COR-L47 (cell line): Measurements from ENCODE around the gene PEMT.

Experiments
- DNase-seq: peaks from one replicate; lab custom pipeline; 2025; lab: John Stamatoyannopoulos, UW

PEMT gene

DNA sequence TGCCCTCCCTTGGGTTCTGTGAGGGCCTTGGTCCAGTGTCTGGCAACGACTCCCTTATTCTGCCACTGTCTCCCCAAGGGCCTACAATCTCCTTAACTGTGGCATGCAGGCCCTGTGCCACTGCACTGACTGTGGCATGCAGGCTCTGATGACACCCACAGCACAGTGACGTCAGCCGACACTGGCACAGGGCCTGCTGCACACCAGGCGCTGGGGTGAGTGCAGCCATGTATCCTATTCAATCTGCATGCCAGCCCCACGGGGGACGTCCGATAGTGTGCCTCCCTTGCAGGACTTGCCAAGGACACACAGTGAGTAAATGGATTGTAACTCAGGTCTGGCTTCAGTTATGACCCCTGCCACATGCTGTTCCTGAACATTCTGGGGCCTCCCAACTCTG is 55.6 kb downstream of the PEMT start:
- DNase-seq = no peak

DNA sequence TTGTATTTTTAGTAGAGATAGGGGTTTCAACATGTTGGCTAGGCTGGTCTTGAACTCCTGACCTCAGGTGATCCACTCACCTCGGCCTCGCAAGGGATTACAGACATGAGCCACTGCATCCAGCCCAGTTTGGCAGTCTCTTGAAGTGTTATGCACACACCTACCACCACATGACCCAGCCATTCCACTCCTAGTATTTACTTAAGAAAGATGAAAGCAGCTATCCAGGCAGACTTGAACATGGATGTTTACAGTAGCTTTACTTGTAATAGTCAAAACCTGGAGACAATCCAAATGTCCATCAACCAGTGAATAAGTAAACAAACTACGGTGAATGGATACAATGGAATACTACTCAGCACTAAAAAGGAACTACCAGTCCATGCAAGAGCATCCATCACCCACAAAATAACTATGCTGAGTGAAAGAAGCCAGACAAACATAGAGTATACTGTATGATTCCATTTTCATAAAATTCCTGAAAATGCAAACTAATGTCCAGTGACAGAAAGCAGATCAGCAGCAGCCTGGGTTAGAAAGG is 57.5 kb downstream of the PEMT start:
- no peak for DNase-seq

DNA sequence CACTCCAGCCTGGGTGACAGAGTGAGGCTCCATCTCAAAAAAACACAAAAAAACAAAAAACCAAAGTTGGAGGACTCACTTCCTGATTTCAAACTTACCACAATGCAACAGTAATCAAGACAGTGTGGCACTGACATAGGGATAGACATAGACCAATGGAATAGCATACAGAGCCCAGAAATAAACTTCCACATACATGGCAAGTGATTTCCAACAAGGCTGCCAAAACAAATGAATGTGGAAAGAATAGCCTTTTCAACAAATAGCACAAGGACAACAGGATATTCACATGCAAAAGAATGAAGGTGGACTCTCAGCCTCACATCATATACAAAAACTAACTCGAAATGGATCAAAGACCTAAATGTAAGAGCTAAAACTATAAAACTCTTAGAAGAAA is 58.5 kb downstream of the PEMT start:
- no peak for DNase-seq

DNA sequence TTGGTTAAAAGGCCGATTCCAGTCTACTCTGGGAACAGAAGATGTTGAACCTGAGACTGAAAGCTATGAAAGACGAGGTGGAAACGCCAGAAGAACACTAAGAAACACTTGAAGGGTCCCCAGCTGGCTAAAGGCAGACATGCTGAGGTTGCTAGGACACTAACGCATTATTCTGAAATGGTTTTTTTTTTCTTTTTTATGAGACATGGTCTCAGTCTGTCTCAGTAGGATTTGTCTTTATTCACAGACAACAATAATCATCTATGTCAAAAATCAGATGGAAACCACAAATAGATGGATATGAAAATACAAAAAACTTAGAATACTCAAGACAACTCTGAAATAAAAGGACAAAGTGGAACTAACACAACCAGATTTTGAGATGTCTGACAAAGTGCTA is 60.4 kb downstream of the PEMT start:
- no peak for DNase-seq

DNA sequence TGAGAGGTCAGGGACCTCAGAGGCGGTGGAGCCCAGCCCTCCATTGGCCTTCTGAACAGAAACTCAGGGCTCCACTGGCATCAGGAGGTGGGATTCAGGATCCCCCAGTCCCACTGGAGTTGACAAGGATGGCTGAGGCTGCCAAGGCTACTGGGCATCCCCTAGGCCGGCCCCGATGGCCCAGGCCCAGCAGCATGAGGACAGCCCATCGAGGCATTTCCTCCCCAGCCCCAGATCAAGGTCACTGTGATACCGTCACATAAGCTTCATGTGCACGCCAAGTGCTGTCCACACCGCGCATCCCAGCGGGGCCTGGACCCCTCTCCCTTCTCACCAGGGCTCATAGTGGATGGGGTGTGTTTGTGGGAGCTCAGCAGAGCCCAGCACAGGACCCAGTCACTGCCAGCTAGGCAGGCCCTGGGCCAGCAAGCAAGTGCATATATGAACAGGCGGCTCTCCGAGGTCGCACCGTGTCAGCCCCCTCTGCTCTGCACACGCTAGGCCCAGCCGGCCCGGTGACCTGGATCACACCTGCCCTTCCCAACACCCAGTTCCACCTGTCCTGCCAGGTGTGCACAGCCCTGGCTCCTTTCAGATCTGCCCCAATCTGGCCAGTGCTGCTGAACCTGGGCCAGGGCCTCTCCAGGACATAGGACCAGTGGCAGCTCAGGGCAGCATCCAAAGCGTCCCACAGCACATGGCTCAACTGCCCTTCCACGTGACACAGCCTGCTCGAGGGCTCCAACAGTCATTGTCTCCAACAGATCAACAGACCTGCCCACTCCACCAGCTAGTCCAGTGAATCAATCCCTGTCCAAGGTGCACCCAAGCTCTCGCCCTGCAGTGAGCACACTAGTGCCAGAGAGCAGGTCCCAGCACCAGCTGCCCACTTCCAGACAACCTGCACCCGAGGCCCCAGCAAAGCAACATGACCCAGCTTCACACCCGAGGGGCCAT is 62.5 kb downstream of the PEMT start:
- no peak for DNase-seq

DNA sequence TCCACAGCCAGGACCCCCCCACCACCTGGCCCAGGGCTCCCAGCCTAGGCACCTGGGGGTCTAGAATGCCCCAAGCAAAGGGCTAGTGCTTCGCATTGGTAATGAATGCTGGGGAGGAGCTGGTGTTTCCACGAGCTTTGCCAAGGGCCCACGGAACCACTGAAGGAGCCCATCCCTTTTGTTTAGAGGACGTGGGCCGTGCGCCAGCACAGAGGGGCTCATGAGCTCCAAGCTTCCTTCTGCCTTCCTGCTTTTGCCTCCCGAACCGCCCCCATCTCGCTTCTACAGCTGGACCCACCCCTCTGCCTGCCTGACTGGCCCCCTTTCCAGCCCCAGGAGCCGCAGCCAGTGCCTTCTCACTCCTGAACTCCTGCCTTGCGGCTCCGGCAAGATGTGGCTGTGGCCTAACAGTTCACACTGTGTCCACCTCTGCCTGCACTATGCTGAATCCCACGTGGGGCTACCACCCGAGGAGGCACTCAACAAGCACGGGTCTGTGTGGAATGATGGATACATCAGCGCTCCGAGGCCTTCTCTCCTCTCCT is 63.5 kb downstream of the PEMT start:
- no peak for DNase-seq

DNA sequence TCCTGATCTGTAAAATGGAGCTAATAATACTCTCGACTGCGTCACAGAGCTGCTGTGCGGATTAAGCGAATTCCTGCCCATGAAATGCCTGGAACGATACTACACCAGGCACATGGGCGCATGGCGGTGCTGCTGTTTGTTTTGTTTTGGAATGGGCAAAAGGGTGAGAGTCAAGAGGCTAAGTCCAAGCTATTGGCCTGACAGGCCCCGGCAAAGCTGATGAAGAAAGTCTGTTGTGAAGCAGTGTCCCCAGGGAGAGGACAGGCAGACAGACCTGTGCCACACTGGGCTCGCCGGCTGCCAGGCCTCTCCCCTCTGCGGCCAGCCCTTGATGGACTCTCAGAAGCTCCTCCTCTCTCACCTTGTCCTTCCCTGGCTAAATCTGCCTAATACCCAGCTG is 64.0 kb downstream of the PEMT start:
- DNase-seq = no peak

DNA sequence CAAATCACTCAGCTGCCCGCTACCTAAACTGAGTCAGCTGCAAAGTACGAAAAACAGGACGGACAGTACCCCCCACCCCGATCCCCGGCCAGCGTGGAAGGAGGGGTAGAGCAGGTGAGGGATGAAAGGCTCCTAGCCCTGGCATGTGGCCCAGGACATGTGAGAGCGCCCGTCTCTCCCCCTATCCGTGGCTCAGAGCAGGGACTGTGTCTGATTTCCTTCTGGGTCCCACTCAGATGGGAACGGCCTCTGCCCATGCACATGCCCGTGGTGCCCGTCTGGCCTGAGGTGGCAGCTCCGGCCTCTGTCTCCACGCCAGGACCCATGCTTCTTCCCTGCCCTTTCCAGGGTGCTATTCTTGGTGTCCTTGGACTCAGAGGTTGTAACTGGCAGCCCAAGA is 65.1 kb downstream of the PEMT start:
- no peak for DNase-seq

DNA sequence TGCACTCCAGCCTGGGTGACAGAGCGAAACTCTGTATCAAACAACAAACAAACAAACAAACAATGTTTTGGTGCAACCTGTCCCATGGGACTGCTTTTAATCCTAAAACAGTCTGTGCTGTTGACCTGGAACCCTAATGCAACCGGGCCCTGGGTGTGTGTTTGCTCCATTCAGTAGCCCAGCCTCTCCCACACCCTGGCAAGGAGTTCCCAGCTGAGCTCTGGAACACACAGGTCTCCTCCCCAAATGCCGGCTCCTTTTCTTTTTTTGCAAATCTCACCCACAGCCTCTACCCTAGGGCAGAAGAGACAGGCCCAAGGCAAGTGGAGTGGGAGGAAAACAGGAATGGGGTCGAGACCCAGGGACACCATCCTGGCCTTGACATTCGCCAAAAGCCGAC is 65.6 kb downstream of the PEMT start:
- DNase-seq = no peak

DNA sequence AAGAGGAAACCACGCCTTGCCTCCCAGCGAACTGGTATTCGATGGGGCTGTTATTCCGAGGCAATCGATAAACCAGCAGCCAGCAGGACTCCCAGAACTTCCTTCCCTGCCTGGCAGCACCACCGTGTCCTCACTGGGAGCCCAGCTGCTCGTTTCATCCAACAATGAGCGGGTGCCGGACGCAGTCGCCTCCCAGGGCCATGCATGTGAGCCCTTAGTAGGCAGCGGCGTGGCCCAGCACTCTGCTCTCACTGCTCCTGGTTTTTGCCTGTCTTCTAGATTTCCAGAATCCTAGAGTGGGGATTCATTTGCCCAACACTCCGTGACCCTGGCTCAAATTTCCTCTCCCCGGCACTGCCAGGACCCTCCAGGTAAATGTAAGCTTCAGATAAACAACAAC is 66.2 kb downstream of the PEMT start:
- no peak for DNase-seq

DNA sequence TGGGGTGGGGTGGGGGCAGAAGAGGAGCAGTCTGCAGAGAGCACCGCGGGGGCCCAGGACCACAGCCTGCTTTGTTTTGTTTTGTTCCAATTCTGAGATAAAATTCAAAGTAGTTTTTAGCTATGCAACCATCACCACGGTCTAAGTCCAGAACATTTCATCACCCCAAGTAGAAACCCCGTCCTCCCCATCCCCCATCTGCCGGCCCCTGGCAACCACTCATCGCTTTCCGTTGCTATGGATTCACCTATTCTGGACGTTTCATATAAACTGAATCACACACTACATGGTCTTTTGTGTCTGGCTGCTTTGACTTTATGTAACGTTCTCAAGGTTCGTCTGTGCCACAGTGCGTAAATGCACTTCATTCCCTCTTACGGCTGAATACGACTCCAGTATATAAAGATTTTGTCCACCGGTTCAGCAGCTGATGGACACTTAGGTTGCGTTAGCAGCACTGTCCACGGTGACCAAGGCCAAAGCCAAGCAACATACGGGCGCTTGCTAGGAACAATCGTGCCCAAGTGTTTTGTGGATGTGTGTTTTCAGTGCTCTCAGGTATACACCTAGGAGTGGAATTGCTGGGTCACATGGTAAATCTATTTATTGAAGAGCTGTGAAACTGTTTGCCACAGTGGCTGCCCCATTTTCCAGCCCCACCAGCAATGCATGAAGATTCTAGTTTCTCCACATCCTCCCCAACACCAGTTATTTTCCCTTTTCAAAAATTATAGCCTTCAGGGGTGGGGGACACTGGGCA is 67.6 kb downstream of the PEMT start:
- DNase-seq = no peak

DNA sequence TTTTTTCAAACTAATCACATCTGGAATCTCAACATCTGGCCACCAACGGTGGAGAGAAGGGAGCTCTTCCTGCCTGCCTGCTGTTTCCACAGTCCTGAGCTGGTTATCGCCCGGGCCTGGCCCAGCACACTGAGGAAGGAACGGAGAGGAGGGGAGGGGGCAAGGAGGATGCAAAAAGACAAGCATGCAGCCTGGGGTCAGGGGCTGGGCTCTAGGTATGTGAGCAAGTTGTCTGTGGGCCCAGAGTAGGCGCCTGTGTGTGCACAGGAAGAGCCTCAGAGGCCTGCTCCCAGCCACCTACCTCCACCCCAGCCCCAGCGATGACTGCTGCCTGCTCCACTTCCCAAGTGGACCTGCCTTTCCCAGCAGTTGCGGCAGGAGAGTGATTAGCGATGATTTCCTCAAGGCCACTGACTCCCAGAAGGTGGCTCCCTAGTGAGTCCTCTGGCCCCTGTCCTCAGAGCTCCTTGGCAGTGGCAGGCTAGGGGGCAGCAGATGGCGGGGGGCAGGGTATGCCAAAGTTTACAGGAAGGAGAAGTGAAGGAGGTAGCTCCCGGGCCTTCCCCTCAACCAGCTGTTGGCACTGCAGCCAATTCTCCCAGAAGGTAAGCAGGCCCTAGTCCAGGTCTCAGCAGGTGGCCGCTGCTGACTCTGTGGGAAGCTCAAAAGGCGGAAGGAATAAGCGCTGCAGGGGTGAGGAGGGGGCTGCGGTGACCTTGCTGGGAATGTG is 68.3 kb downstream of the PEMT start:
- DNase-seq = peak; percentile 76

DNA sequence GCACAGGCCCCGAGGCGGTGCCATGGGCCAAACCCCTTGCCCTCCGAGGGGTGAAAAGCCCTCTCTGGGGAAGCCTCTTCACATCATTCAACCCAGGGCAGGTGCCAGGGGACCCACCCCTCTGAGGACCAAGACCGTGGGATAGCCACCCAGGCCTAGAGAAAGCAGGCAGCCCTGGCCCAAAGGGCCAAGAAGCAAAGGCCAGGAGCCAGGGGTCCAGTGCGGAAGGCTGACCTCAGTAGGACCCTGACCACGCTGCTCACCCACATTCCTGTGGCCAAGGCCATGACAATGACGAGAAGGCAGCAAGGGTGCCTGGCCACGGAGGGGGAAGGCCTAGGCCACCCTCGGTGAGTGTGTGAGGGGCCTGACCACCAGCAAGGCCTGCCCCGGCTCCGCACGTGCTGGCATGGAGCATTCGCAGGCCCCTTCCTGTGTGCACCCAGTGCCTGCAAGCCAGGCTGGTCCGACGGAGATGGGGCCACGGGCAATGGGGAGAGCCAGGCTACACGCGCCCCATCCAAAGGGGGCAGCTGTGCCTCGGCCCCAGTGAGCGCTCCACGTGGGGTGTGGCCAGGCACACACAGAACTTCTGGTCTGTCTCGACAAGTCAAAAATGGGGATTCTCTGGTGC is 70.8 kb downstream of the PEMT start:
- no peak for DNase-seq

DNA sequence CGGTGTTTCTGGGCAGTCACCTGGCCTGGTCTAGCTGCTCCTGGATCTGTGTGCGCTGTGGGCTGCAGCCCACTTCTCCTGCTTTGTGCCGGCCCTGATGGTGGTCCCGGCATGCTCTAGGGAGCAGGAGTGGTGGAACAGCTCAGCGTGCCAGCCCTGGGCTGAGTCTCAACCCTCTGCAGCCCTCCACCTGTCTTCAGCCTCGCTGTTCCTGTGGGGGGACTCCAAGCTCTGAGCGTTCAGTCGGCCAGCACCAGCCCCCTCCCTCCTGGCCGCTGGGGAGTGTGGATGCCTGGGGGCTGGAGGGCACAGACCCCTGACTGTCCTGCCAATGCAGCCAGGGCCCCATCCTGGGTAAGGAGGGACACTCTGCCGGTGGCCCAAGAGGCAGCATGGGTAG is 71.6 kb downstream of the PEMT start:
- DNase-seq = no peak

DNA sequence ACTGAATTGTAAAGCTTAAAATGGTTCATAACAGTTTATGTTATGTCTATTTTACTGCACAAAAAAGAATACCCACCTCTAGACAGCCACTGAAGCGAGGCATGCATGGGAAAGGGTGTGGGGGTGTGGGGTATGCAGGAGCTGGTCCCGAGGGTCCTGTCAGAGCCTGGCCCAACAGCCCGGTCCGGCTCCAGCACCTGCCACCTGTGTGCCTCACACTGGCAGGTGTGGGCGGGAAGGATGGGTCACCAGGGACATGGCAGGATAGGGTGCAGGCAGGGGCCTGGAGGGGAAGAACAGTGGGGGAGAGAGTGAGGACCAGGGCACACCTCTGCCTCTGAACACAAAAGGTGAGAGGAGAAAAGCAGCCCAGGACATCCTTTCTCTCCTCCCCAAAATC is 72.6 kb downstream of the PEMT start:
- no peak for DNase-seq

DNA sequence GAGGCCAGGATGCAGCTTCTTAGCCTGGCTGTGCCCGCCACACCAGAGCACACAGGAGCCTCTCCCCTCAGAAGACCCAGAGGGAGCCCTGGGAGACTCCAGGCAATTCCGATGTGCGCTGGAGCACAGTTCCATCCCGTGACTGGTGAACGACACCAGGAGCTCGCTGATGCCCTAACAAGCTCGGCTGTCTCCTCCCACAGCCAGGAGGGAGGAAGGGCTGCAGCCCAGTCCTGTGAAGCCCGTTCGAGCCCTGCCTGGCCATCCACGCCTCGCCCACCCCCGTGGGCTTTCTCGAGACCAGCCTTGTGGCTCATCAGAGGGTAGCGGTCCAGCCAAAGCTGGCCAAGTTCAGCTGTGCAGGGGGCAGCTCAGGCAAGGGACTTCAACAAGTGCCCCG is 73.5 kb downstream of the PEMT start:
- no peak for DNase-seq

DNA sequence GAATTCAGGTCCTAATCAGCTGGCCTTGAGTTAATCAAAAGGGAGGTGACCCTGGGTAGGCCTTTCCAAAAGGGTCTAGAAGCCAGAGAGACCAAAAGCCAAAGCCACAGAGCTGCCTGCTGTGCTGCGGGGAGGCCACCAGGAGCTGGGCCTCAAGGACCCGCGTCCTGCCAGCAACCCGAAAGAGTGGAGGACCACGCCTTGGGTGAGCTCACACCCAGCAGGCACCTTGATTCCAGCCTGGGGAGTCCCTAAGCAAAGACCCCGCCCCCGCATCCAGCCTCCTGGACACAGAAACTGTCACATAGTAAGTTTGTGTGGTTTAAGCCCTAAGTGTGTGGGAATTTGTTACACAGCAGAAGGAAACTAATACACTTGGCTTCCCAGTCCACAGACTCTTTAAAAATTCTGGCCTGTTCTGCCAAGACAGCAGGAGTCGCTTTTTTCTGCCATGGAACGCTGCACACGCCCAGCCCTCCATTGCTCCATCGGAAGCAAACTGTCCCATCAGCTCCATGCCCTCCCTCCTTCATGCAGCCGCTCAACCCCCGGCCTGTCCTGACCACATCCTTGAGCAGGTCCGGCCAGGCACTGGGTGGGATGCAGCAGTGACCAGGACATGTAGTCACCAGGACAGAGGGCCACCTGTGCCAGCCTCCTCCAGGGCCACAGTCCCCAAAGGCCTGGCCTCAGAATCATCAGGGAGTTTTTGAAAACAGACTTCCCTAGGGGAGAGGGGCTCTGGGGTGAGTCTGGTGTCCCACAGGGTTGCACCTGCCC is 74.4 kb downstream of the PEMT start:
- DNase-seq = no peak

DNA sequence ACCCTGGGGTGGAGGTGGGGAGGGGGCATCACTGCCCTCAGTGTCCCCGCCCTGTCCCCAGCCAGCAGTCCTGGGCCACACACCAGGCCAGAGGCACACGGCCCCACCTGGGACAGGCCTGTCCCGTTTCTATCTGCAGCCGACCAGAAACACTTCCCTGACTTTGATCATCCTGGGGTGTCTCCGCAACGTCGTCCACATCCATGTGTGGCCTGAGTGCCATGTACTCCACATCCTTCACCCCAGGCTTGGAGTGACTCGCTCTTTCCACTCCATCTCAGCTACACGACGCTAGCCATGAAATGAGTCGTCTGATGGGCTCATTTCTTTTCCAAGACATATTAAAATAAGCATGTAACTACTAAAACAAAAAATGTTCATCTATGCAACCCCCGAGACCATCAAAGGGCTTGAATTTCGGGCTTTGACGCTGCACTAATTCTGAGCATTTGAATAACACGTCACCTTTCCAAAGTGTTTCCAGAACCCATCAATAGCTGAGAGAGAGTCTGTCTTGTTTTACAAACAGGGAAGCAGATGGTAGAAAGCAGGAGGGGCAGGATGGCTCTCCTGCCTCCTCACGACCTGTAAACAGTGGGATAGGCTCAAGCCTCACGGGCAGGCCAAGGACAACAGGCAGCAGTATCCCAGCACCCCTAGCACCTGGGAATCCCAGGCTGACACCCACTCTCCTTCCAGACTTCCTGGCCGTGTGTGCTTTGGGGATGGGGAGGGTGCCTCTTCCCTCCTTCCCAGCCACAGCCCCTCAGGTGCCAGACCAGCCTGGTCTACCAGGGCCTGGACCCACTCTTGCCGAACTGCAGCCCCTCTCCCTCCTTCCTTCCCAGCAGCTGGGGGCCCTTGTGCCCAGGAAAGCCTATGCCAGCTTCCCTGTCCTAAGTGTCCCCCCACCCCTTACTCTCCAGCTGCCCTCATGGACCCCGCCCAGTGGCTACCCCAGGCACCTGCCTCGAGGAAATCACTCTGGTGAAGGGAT is 75.3 kb downstream of the PEMT start:
- no peak for DNase-seq
